GM19463 (cell line): ENCODE data around the gene SLC22A1.
A peak's percentile ranks its signal among the peaks of the same experiment; 100 is the strongest.
"Not testable (repeated sequence)": the region's sequence is repeated elsewhere in the genome, so short reads cannot be mapped to it uniquely, and the experiment has no call there.

ENCODE experiments used
- ATAC-seq: cut with Tn5 transposase; IDR thresholded peaks from one replicate; pipeline ENCODE4 v1.9.1; 2021; ENCODE audit warnings: mild to moderate bottlenecking, moderate library complexity; ENCODE audit not compliant: unreplicated experiment

The SLC22A1 gene

GRCh38 chr6:160137130-160137988, 15.7 kb downstream of the SLC22A1 start:
- no peak for ATAC-seq

- ATAC-seq: peak; percentile 62
These were observed 16.6 kb downstream of the SLC22A1 start for GRCh38 chr6:160137989-160138835.

- no peak for ATAC-seq
These were observed 17.3 kb downstream of the SLC22A1 start for GRCh38 chr6:160138839-160139419.

GRCh38 chr6:160139420-160139851, 17.8 kb downstream of the SLC22A1 start:
- ATAC-seq: no peak

- ATAC-seq: not testable (repeated sequence)
These were observed 18.9 kb downstream of the SLC22A1 start for GRCh38 chr6:160140493-160140892.

GRCh38 chr6:160141001-160141726, 19.5 kb downstream of the SLC22A1 start:
- ATAC-seq: no peak

GRCh38 chr6:160142115-160142715, 20.6 kb downstream of the SLC22A1 start:
- no peak for ATAC-seq

- ATAC-seq: no peak
These were observed 25.0 kb downstream of the SLC22A1 start for GRCh38 chr6:160146454-160147145.

GRCh38 chr6:160147146-160147536, 25.5 kb downstream of the SLC22A1 start:
- no peak for ATAC-seq

- no peak for ATAC-seq
These were observed 32.9 kb downstream of the SLC22A1 start for GRCh38 chr6:160154471-160154870.

GRCh38 chr6:160156842-160157241, 35.2 kb downstream of the SLC22A1 start:
- no peak for ATAC-seq

GRCh38 chr6:160160450-160160849, 38.8 kb downstream of the SLC22A1 start:
- ATAC-seq: no peak

- ATAC-seq: peak; percentile 47
These were observed 39.5 kb downstream of the SLC22A1 start for GRCh38 chr6:160160929-160161646.

GRCh38 chr6:160161647-160161986, 40.0 kb downstream of the SLC22A1 start:
- ATAC-seq: no peak

- ATAC-seq: no peak
These were observed 40.5 kb downstream of the SLC22A1 start for GRCh38 chr6:160162030-160162566.

- ATAC-seq: no peak
These were observed 41.8 kb downstream of the SLC22A1 start for GRCh38 chr6:160163425-160163824.

GRCh38 chr6:160163912-160164311, 42.3 kb downstream of the SLC22A1 start:
- no peak for ATAC-seq

GRCh38 chr6:160165928-160166327, 44.3 kb downstream of the SLC22A1 start:
- not testable (repeated sequence) for ATAC-seq
